Measurements from ENCODE around the gene ACOXL. TPM values are rescaled to one million over a fixed set of nuclear protein-coding genes. Genes with fewer than 3 reads are reported as not detected.

The ACOXL gene
- total and polyA plus RNA-seq, 12 donors: 0.05 to 0.19 (median 0.12) TPM; not detected in 8

GRCh38 chr2:110725370-110725769, 7.0 kb upstream of the ACOXL start:
- Histone ChIP-seq H3K4me3 (no peak overlapping the region), H3K36me3 (replicated peaks in 1 of 2) (no peaks in the 10 kb centered on the region), H3K27ac (no peak overlapping the region), H3K9me3 (replicated peaks in 1 of 3) (no peaks in the 10 kb centered on the region), H3K27me3 (no peaks in the 10 kb centered on the region), H3K4me1 (replicated peaks in 1 of 2) (peaks cover 0 to under 1% of the 10 kb centered on the region in 2 donors)
- TF ChIP-seq POLR2A (IDR thresholded peaks at IDR 0.05): no peak
- TF ChIP-seq, protein P1, sequence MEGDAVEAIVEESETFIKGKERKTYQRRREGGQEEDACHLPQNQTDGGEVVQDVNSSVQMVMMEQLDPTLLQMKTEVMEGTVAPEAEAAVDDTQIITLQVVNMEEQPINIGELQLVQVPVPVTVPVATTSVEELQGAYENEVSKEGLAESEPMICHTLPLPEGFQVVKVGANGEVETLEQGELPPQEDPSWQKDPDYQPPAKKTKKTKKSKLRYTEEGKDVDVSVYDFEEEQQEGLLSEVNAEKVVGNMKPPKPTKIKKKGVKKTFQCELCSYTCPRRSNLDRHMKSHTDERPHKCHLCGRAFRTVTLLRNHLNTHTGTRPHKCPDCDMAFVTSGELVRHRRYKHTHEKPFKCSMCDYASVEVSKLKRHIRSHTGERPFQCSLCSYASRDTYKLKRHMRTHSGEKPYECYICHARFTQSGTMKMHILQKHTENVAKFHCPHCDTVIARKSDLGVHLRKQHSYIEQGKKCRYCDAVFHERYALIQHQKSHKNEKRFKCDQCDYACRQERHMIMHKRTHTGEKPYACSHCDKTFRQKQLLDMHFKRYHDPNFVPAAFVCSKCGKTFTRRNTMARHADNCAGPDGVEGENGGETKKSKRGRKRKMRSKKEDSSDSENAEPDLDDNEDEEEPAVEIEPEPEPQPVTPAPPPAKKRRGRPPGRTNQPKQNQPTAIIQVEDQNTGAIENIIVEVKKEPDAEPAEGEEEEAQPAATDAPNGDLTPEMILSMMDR (IDR thresholded peaks at IDR 0.05): no peak
- DNase-seq: no peak
- intact Hi-C loops (cut with DNase I): no loop called here
- 88 to 95% (median 93%) methylated on average over 6 to 9 of the region's 9 CpGs for WGBS, 4 donors

- Histone ChIP-seq H3K9me3 (replicated peaks in 1 of 3) (no peaks in the 10 kb centered on the region), H3K36me3 (replicated peaks in 1 of 2) (no peaks in the 10 kb centered on the region), H3K4me3 (no peak overlapping the region), H3K4me1 (replicated peaks in 1 of 2) (no peaks in the 10 kb centered on the region), H3K27ac (no peak overlapping the region), H3K27me3 (no peaks in the 10 kb centered on the region)
- intact Hi-C loops (cut with DNase I): no loop called here
- WGBS, 4 donors: 90 to 100% (median 97%) methylated on average over 1 to 3 of the region's 3 CpGs
- no peak for DNase-seq
- TF ChIP-seq POLR2A (IDR thresholded peaks at IDR 0.05): no peak
- TF ChIP-seq, protein P1 (IDR thresholded peaks at IDR 0.05): no peak
Observed at GRCh38 chr2:110725859-110726258, 6.5 kb upstream of the ACOXL start.

DNA sequence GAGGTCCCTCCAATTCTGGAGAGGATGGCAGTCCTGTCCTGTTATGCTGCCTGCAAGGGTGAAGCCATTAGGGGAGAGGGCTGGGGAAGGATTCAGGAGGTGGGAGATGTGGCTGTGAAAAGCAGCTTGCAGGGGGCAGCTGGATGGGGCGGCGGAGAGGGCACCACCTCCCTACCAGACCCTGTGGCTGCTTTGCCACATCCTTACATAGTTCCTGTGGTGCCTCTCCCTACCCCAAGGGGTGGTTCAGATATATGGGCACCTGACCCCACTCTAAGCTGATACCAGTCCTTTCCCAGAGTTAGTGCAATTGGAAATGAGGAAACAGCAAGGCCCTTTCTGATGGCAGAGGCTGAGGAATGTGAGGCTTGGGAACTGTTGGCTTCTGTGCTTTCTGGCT, 6.1 kb upstream of the ACOXL start:
- TF ChIP-seq POLR2A (IDR thresholded peaks at IDR 0.05): no peak
- TF ChIP-seq, protein P1 (IDR thresholded peaks at IDR 0.05): no peak
- DNase-seq: no peak
- intact Hi-C loops (cut with DNase I): no loop called here
- Histone ChIP-seq H3K4me1 (replicated peaks in 1 of 2) (no peaks in the 10 kb centered on the region), H3K27ac (no peak overlapping the region), H3K27me3 (no peaks in the 10 kb centered on the region), H3K36me3 (replicated peaks in 1 of 2) (no peaks in the 10 kb centered on the region), H3K4me3 (no peak overlapping the region), H3K9me3 (replicated peaks in 1 of 3) (no peaks in the 10 kb centered on the region)
- 88 to 100% (median 97%) methylated on average over 2 of the region's 2 CpGs for WGBS, 4 donors

DNA sequence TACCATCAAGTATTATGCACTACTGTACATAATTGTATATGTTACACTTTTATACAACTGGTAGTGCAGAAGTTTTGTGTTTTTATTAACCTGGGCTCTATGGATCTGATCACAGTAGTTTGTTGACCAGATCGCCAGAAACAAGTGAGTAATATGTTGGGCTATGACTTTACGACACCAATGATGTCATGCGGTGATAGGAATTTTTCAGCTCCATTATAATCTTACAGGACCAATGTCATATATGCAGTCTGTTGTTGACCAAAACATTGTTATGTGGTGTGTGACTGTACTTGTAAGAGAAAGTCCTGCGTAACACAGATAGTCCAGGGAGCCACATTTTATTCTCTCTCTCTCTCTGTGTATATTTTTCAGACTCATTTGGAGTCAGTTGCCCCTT, 4.5 kb upstream of the ACOXL start:
- intact Hi-C loops (cut with DNase I): no loop called here
- H3K27ac ChIP-seq: no peak overlapping the region

More for the DNA sequence above, 4.5 kb upstream of the ACOXL start:
- peaks cover 12% of the 10 kb centered on the region for H3K27me3 ChIP-seq
- H3K36me3 ChIP-seq (replicated peaks in 1 of 2): no peaks in the 10 kb centered on the region
- H3K4me1 ChIP-seq (replicated peaks in 1 of 2): peaks cover 0 to 8% of the 10 kb centered on the region in 2 donors
- H3K9me3 ChIP-seq (replicated peaks in 1 of 3): no peaks in the 10 kb centered on the region
- DNase-seq: no peak
- WGBS, 4 donors: 85 to 97% (median 91%) methylated on average over 4 of the region's 4 CpGs
- TF ChIP-seq, protein P1 (IDR thresholded peaks at IDR 0.05): no peak
- no peak for TF ChIP-seq POLR2A (IDR thresholded peaks at IDR 0.05)
- no peak overlapping the region for H3K4me3 ChIP-seq
